H1 (cell line): Measurements from ENCODE around the gene ACAP2. TPM values are rescaled to one million over a fixed set of nuclear protein-coding genes. Genes with fewer than 3 reads are reported as not detected.
"Not testable (repeated sequence)": the region's sequence is repeated elsewhere in the genome, so short reads cannot be mapped to it uniquely, and the experiment has no call there.

Experiments
- CTCF ChIA-PET: fragments of 300-600 bp; sonication (Branson Sonifier 250); formaldehyde crosslinking; loops from one replicate; lab custom pipeline; 2021; ENCODE audit not compliant: partially characterized antibody; lab: Charles Lee
- POLR2A ChIA-PET: fragments of 300-600 bp; sonication (Branson Sonifier 250); formaldehyde crosslinking; loops from one replicate; lab custom pipeline; 2021; ENCODE audit warnings: inconsistent platforms; ENCODE audit not compliant: partially characterized antibody; lab: Charles Lee
- DNase-seq, 2 experiments: peaks; one replicate each; pipeline versions ENCODE4 v3.0.0 to v3.0.0-alpha.2; 2010 to 2022; ENCODE audit warnings: low spot score in 2 of 2, low read depth in 1 of 2, mixed read lengths in 1 of 2
- FAIRE-seq: peaks from 2 replicates; lab custom pipeline; 2011; peaks lifted over from hg19 to GRCh38; lab: Jason Lieb, UNC
- H2AFZ ChIP-seq: 2 replicates; pipeline ENCODE4 v1.8.1; 2012; ENCODE audit warnings: low read length, inconsistent platforms
- H2AK5ac ChIP-seq: 2 replicates; pipeline ENCODE4 v1.6.1; 2013; ENCODE audit warnings: low read depth, low read length
- H2BK120ac ChIP-seq: replicated peaks from 2 replicates; pipeline ENCODE3; 2013; ENCODE audit warnings: low read depth, low read length, inconsistent platforms
- H2BK12ac ChIP-seq: 2 replicates; pipeline ENCODE4 v1.6.1; 2013; ENCODE audit warnings: low read depth, low read length
- H2BK15ac ChIP-seq: 2 replicates; pipeline ENCODE4 v1.6.1; 2013; ENCODE audit warnings: low read length
- H2BK20ac ChIP-seq: 2 replicates; pipeline ENCODE4 v1.6.1; 2013; ENCODE audit warnings: low read length
- H2BK5ac ChIP-seq: 2 replicates; pipeline ENCODE4 v1.6.1; 2013; ENCODE audit warnings: low read depth, low read length
- H3K14ac ChIP-seq: 2 replicates; pipeline ENCODE4 v1.6.1; 2013; ENCODE audit warnings: inconsistent platforms; ENCODE audit not compliant: insufficient read length
- H3K18ac ChIP-seq: 2 replicates; pipeline ENCODE4 v1.6.1; 2013; ENCODE audit warnings: low read length; ENCODE audit errors: extremely low read depth
- H3K23ac ChIP-seq: 2 replicates; pipeline ENCODE4 v1.6.1; 2013; ENCODE audit warnings: inconsistent platforms; ENCODE audit not compliant: insufficient read length
- H3K23me2 ChIP-seq: 2 replicates; pipeline ENCODE4 v1.6.1; 2013; ENCODE audit warnings: low read depth, low read length
- H3K27ac ChIP-seq: 2 replicates; pipeline ENCODE4 v1.6.1; 2011; ENCODE audit warnings: low read depth, low read length, inconsistent platforms
- H3K27me3 ChIP-seq, 4 experiments: replicated peaks in 1 of 4; 1 replicate in 1 of 4; 2 replicates in 3 of 4; pipeline versions ENCODE4 v1.6.1 to v1.8.1; 2011 to 2013; ENCODE audit warnings: low read length in 3 of 4, mild to moderate bottlenecking in 3 of 4, inconsistent platforms in 2 of 4, mixed read lengths in 2 of 4, moderate library complexity in 1 of 4; ENCODE audit not compliant: control insufficient read depth in 3 of 4, insufficient read depth in 3 of 4; ENCODE audit errors: extremely low read depth in 1 of 4
- H3K36me3 ChIP-seq, 4 experiments: 2 replicates each; pipeline versions ENCODE4 v1.6.1 to v1.8.1; 2011 to 2013; ENCODE audit warnings: mild to moderate bottlenecking in 4 of 4, low read length in 3 of 4, moderate library complexity in 2 of 4, control low read depth in 1 of 4, inconsistent platforms in 1 of 4; ENCODE audit not compliant: insufficient read depth in 4 of 4, control insufficient read depth in 2 of 4
- H3K4ac ChIP-seq: replicated peaks from 2 replicates; pipeline ENCODE3; 2013; ENCODE audit warnings: low read length, low read depth, mixed read lengths, inconsistent platforms; ENCODE audit not compliant: insufficient read length
- H3K4me1 ChIP-seq, 4 experiments: replicated peaks in 1 of 4; 1 replicate in 1 of 4; 2 replicates in 3 of 4; pipeline versions ENCODE4 v1.6.1 to v1.8.1; 2011 to 2013; ENCODE audit warnings: low read length in 3 of 4, inconsistent platforms in 2 of 4, mixed read lengths in 1 of 4; ENCODE audit not compliant: insufficient read depth in 4 of 4, control insufficient read depth in 3 of 4
- H3K4me2 ChIP-seq, 2 experiments: 2 replicates each; pipeline versions ENCODE4 v1.6.1 to v1.8.1; 2011 to 2013; ENCODE audit warnings: low read depth in 2 of 2, low read length in 2 of 2, control low read depth in 1 of 2, inconsistent platforms in 1 of 2, mild to moderate bottlenecking in 1 of 2; ENCODE audit not compliant: insufficient read depth in 1 of 2
- H3K4me3 ChIP-seq, 4 experiments: fragments of 200-600, 300-600 bp in 1 of 4; sonication (generic), shearing (Covaris generic), sonication (Bioruptor Twin) in 1 of 4; 2 replicates each; pipeline versions ENCODE4 v1.5.1 to v1.8.1; 2011 to 2016; ENCODE audit warnings: low read length in 4 of 4, low read depth in 3 of 4, control low read depth in 2 of 4, inconsistent platforms in 2 of 4, mild to moderate bottlenecking in 2 of 4, mixed read lengths in 1 of 4, moderate library complexity in 1 of 4; ENCODE audit not compliant: insufficient read depth in 2 of 4; ENCODE audit errors: extremely low read depth in 1 of 4
- H3K56ac ChIP-seq: replicated peaks from 2 replicates; pipeline ENCODE3; 2013; ENCODE audit warnings: low read depth, mild to moderate bottlenecking, mixed read lengths, low read length, inconsistent platforms; ENCODE audit not compliant: insufficient read length
- H3K79me1 ChIP-seq: 2 replicates; pipeline ENCODE4 v1.6.1; 2013; ENCODE audit warnings: low read depth, low read length, control low read depth
- H3K79me2 ChIP-seq, 2 experiments: 2 replicates each; pipeline versions ENCODE4 v1.6.1 to v1.8.1; 2012 to 2013; ENCODE audit warnings: low read length in 2 of 2, mild to moderate bottlenecking in 2 of 2, inconsistent platforms in 1 of 2; ENCODE audit not compliant: insufficient read depth in 2 of 2, control insufficient read depth in 1 of 2
- H3K9ac ChIP-seq, 4 experiments: replicated peaks in 1 of 4; 1 replicate in 1 of 4; 2 replicates in 3 of 4; pipeline versions ENCODE4 v1.6.1 to v1.8.1; 2011 to 2013; ENCODE audit warnings: low read depth in 3 of 4, low read length in 3 of 4, control low read depth in 2 of 4, mild to moderate bottlenecking in 2 of 4, moderate library complexity in 2 of 4, inconsistent platforms in 1 of 4; ENCODE audit errors: extremely low read depth in 1 of 4
- H3K9me3 ChIP-seq, 2 experiments: 2 replicates each; pipeline versions ENCODE4 v1.6.1 to v1.8.1; 2012 to 2013; ENCODE audit warnings: mild to moderate bottlenecking in 2 of 2, moderate library complexity in 2 of 2, control low read depth in 1 of 2, inconsistent platforms in 1 of 2, low read depth in 1 of 2, low read length in 1 of 2, mixed read lengths in 1 of 2; ENCODE audit not compliant: insufficient read depth in 2 of 2
- H4K20me1 ChIP-seq, 2 experiments: replicated peaks in 1 of 2; 2 replicates each; pipeline versions ENCODE3 to v1.8.1; 2011 to 2013; ENCODE audit warnings: inconsistent platforms in 2 of 2, low read length in 2 of 2, mild to moderate bottlenecking in 1 of 2; ENCODE audit not compliant: insufficient read depth in 2 of 2, control insufficient read depth in 1 of 2
- H4K5ac ChIP-seq: 2 replicates; pipeline ENCODE4 v1.6.1; 2013; ENCODE audit warnings: low read length, low read depth, mixed read lengths, inconsistent platforms; ENCODE audit not compliant: insufficient read length
- H4K8ac ChIP-seq: 2 replicates; pipeline ENCODE4 v1.8.0; 2013; ENCODE audit warnings: mild to moderate bottlenecking, moderate library complexity, low read length, inconsistent platforms; ENCODE audit not compliant: insufficient read depth; ENCODE audit errors: extremely low read depth
- H4K91ac ChIP-seq: replicated peaks from 2 replicates; pipeline ENCODE3; 2013; ENCODE audit warnings: low read length, mixed read lengths, inconsistent platforms; ENCODE audit not compliant: insufficient read length
- CHD2 ChIP-seq: IDR thresholded peaks from 2 replicates; pipeline ENCODE4 v1.6.1; 2012; ENCODE audit warnings: low read length, improper control_type of control experiment
- FOSL1 ChIP-seq: IDR thresholded peaks from 2 replicates; pipeline ENCODE4 v1.6.1; 2011; ENCODE audit warnings: mild to moderate bottlenecking, low read depth, low read length, moderate library complexity; ENCODE audit not compliant: insufficient read depth
- RNF2 ChIP-seq: fragments of 200-900, 300-1000 bp; sonication (generic); IDR thresholded peaks from 2 replicates; pipeline ENCODE4 v1.7.1; 2016; ENCODE audit warnings: borderline replicate concordance, low read depth, mild to moderate bottlenecking, antibody characterized with exemption, low read length; ENCODE audit not compliant: poor library complexity, severe bottlenecking; ENCODE audit errors: missing control alignments
- SRF ChIP-seq: IDR thresholded peaks from 2 replicates; pipeline ENCODE4 v1.6.1; 2011; ENCODE audit warnings: mild to moderate bottlenecking, low read depth, low read length, moderate library complexity
- WGBS, 2 experiments: shearing (Covaris generic) in 1 of 2; methylation state at CpG; one replicate each; pipeline versions ENCODE4 v1.1.6 to v1.1.7; 2013 to 2015; ENCODE audit warnings: low lambda C conversion rate in 2 of 2, mixed read lengths in 2 of 2, inconsistent platforms in 1 of 2, low coverage in 1 of 2, missing lambda C conversion rate in 1 of 2; ENCODE audit not compliant: insufficient replicate concordance in 2 of 2, insufficient coverage in 1 of 2, insufficient read length in 1 of 2; ENCODE audit errors: extremely low coverage in 1 of 2, missing lambda C conversion rate in 1 of 2; 5-methylcytosine and 5-hydroxymethylcytosine counted together
- polyA plus RNA-seq, 7 experiments: library from polyadenylated mRNA; depleted of rRNA in 3 of 7; stranded (reverse) in 5 of 7; unstranded in 2 of 7; fragments of >200 nt in 5 of 7; fragments of 200-250 nt in 2 of 7; gene quantifications; 1 replicate in 5 of 7; 2 replicates in 1 of 7; 4 replicates in 1 of 7; pipeline versions ENCODE4 v1.2.1 to v1.2.3, GENCODE V29; 2011 to 2013; ENCODE audit warnings: missing spikeins in 2 of 7, mixed read lengths in 2 of 7
- total RNA-seq: library from RNA; stranded (reverse); fragmentation: NEBNext Ultra II Directional; extraction: Animal tissue kit (Norgen Biotek cat#: 25700); gene quantifications from 2 replicates; pipeline ENCODE4 v1.2.1, GENCODE V29; 2021

The ACAP2 gene
- total and polyA plus RNA-seq, 2 of the 8 experiments (the other 6 are each of a cell fraction or from before 2014, with no cell fraction given), result 7.7 to 37.3 TPM

DNA sequence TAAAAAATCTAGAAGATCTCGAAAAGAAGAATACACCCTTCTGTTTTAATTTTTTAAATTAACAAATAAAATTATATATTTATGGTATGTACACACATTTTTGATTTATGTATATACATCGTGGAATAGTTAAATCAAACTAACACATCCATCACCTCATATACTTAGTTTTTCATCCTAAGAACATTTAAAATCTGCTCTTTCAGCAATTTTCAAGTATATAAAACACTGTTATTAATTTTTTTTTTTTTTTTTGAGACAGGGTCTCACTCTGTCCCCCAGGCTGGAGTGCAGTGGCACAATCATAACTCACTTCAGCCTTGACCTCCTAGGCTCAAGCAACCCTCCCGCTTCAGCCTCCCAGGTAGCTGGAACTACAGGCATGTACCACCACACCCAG is 32.8 kb upstream of the ACAP2 start (continued):
- TF ChIP-seq RNF2, result no peak
- TF ChIP-seq FOSL1, result no peak
- TF ChIP-seq SRF, result no peak
- TF ChIP-seq CHD2, result no peak

DNA sequence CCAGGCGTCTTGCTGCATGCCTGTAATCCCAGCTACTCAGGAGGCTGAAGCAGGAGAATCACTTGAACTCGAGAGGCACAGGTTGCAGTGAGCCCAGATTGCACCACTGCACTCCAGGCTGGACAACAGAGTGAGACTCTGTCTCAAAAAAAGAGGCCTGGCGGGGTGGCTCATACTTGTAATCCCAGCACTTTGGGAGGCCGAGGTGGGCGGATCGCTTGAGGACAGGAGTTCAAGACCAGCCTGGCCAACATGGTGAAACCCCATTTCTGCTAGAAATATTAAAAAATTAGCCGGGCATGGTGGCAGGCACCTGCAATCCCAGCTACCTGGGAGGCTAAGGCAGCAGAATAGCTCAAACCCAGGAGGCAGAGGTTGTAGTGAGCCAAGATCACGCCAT is 32.3 kb upstream of the ACAP2 start:
- not testable (repeated sequence) for FAIRE-seq

More for the DNA sequence above, 32.3 kb upstream of the ACAP2 start:
- not testable (repeated sequence) for H3K23ac ChIP-seq, H4K20me1 ChIP-seq, H4K8ac ChIP-seq, H2AK5ac ChIP-seq, H2BK120ac ChIP-seq, H2BK15ac ChIP-seq, H3K23me2 ChIP-seq, H2BK12ac ChIP-seq, H3K79me2 ChIP-seq, H3K36me3 ChIP-seq, H3K9me3 ChIP-seq, H3K4ac ChIP-seq, H3K4me2 ChIP-seq, H2BK20ac ChIP-seq, H3K4me1 ChIP-seq, H3K18ac ChIP-seq, H4K91ac ChIP-seq, H3K4me3 ChIP-seq, H2AFZ ChIP-seq, H3K27me3 ChIP-seq, H3K79me1 ChIP-seq, H3K27ac ChIP-seq, H3K56ac ChIP-seq, H4K5ac ChIP-seq, H2BK5ac ChIP-seq, H3K14ac ChIP-seq, DNase-seq, H3K9ac ChIP-seq
- WGBS, 2 experiments, result 87% methylated on average over 7 of the region's 8 CpGs; no CpG with 5 or more reads in 1 of the 2 experiments
- POLR2A ChIA-PET, result interaction anchor here (1.1 kb wide), 1 partner anchor 28 kb away, joined by 3 read pairs; no protein-coding TSS in a partner anchor
- CTCF ChIA-PET, result interaction anchor here (0.8 kb wide), 1 partner anchor 204 kb away, joined by 3 read pairs; the partner anchor contains the start of gene XXYLT1
